GM23338 (cell line): ENCODE measurements around the gene S1PR3. TPM values are rescaled to one million over a fixed set of nuclear protein-coding genes. Genes with fewer than 3 reads are reported as not detected.

ENCODE experiments used
- ATAC-seq: fragments of 200-7000 bp; cut with Tn5 transposase; 3 replicates; pipeline ENCODE4 v1.9.1; 2020
- DNase-seq: peaks from one replicate; pipeline ENCODE4 v3.0.0-alpha.2; 2015; ENCODE audit warnings: low spot score
- H2AFZ ChIP-seq: fragments of 200-600 bp; sonication (generic); 2 replicates; pipeline ENCODE4 v1.8.0; 2016; ENCODE audit warnings: antibody characterized with exemption, mild to moderate bottlenecking, moderate library complexity
- H3F3A ChIP-seq: fragments of 200-600 bp; sonication (generic); replicated peaks from 2 replicates; pipeline ENCODE4 v1.8.0; 2017; ENCODE audit warnings: antibody characterized with exemption, mixed run types, low read depth
- H3K27ac ChIP-seq: fragments of 200-600 bp; sonication (generic); 2 replicates; pipeline ENCODE4 v1.6.1; 2016; ENCODE audit warnings: low read depth
- H3K27me3 ChIP-seq: fragments of 200-600 bp; sonication (generic); 2 replicates; pipeline ENCODE4 v1.8.0; 2016; ENCODE audit warnings: mild to moderate bottlenecking, mixed run types, moderate library complexity; ENCODE audit not compliant: insufficient read depth
- H3K36me3 ChIP-seq: fragments of 200-600 bp; sonication (generic); 2 replicates; pipeline ENCODE4 v1.8.0; 2016; ENCODE audit warnings: mild to moderate bottlenecking; ENCODE audit not compliant: insufficient read depth
- H3K4me1 ChIP-seq: fragments of 200-600 bp; sonication (generic); 2 replicates; pipeline ENCODE4 v1.8.0; 2016; ENCODE audit warnings: mild to moderate bottlenecking, moderate library complexity; ENCODE audit not compliant: insufficient read depth
- H3K4me2 ChIP-seq: fragments of 200-600 bp; sonication (generic); 2 replicates; pipeline ENCODE4 v1.7.1; 2017; ENCODE audit warnings: mixed run types
- H3K4me3 ChIP-seq: fragments of 200-600 bp; sonication (generic); 2 replicates; pipeline ENCODE4 v1.6.1; 2016; ENCODE audit warnings: mixed run types
- H3K79me2 ChIP-seq: fragments of 200-600 bp; sonication (generic); replicated peaks from 2 replicates; pipeline ENCODE4 v1.8.0; 2017; ENCODE audit warnings: mild to moderate bottlenecking; ENCODE audit not compliant: insufficient read depth
- H3K9me2 ChIP-seq: fragments of 200-600 bp; sonication (generic); 2 replicates; pipeline ENCODE4 v1.8.0; 2017; ENCODE audit not compliant: insufficient read depth
- H4K20me1 ChIP-seq: fragments of 200-600 bp; sonication (generic); replicated peaks from 2 replicates; pipeline ENCODE4 v1.8.0; 2017; ENCODE audit warnings: mild to moderate bottlenecking; ENCODE audit not compliant: insufficient read depth
- H3K27ac Mint-ChIP-seq: 2 replicates; pipeline ENCODE4 v1.8.0; 2020; ENCODE audit warnings: inconsistent platforms, mild to moderate bottlenecking, moderate library complexity, mixed read lengths
- H3K27me3 Mint-ChIP-seq: 3 replicates; pipeline ENCODE4 v1.8.0; 2022; ENCODE audit warnings: low read depth, mild to moderate bottlenecking, moderate library complexity, mixed read lengths, inconsistent platforms; ENCODE audit not compliant: insufficient read depth, poor library complexity
- H3K36me3 Mint-ChIP-seq: 3 replicates; pipeline ENCODE4 v1.8.0; 2021; ENCODE audit warnings: low read depth, mild to moderate bottlenecking, inconsistent platforms, moderate library complexity, mixed read lengths
- H3K4me1 Mint-ChIP-seq: 3 replicates; pipeline ENCODE4 v1.8.0; 2020; ENCODE audit warnings: mild to moderate bottlenecking, inconsistent platforms, mixed read lengths
- H3K4me3 Mint-ChIP-seq: 3 replicates; pipeline ENCODE4 v1.8.0; 2021; ENCODE audit warnings: moderate library complexity, mild to moderate bottlenecking, inconsistent platforms, mixed read lengths
- H3K9me3 Mint-ChIP-seq: 3 replicates; pipeline ENCODE4 v1.8.0; 2020; ENCODE audit warnings: moderate library complexity, mild to moderate bottlenecking, inconsistent platforms, mixed read lengths
- CREB1 ChIP-seq: fragments of 250-450 bp; sonication (Bioruptor Pico); IDR thresholded peaks from 2 replicates; pipeline ENCODE4 v1.5.0; 2020; ENCODE audit warnings: low read depth, mild to moderate bottlenecking, moderate library complexity
- CTCF ChIP-seq, 2 experiments: fragments of 200-600 bp in 1 of 2; sonication (generic) in 1 of 2; conservative IDR thresholded peaks; 2 replicates each; pipeline versions ENCODE4 v1.5.1 to v1.6.1; 2016 to 2017; ENCODE audit warnings: antibody characterized with exemption in 2 of 2, low read depth in 2 of 2, mild to moderate bottlenecking in 2 of 2, moderate library complexity in 1 of 2
- REST ChIP-seq: IDR thresholded peaks from one replicate; pipeline ENCODE4 v1.6.1; 2018; ENCODE audit warnings: antibody characterized with exemption; ENCODE audit not compliant: unreplicated experiment
- STAT1 ChIP-seq: IDR thresholded peaks from one replicate; pipeline ENCODE4 v1.6.1; 2016; ENCODE audit warnings: antibody characterized with exemption; ENCODE audit not compliant: unreplicated experiment
- ZNF331 ChIP-seq: fragments of 250-450 bp; sonication (Bioruptor Pico); IDR thresholded peaks from 2 replicates; pipeline ENCODE4 v1.5.0; 2020; ENCODE audit warnings: low read depth, mild to moderate bottlenecking, moderate library complexity
- ZNF462 ChIP-seq: fragments of 250-450 bp; sonication (Bioruptor Pico); IDR thresholded peaks from 2 replicates; pipeline ENCODE4 v1.5.0; 2020; ENCODE audit warnings: mild to moderate bottlenecking, moderate library complexity
- polyA plus RNA-seq: library from polyadenylated mRNA; unstranded; fragments of >200 nt; fragmentation: Nextera tagmentation; extraction: Ambion mirVana; gene quantifications from 2 replicates; pipeline ENCODE4 v1.2.1, GENCODE V29; 2016
- total RNA-seq: library from RNA; depleted of rRNA; stranded (reverse); fragments of >200 nt; shearing (Covaris generic); gene quantifications from 2 replicates; pipeline ENCODE4 v1.2.3, GENCODE V29; 2014

Gene S1PR3
- total and polyA plus RNA-seq, 2 experiments from 2014 or later = 2.1 to 7.6 TPM

GRCh38 chr9:88972401-88972800 is 18.9 kb upstream of the S1PR3 start:
- TF ChIP-seq REST (no peak), STAT1 (no peak), CTCF (conservative IDR thresholded peaks at IDR 0.05; ENCODE audit: low read depth in 2 of 2) (no peak)
- H3K27me3 ChIP-seq = no peaks in the 10 kb centered on the region
- H4K20me1 ChIP-seq = no peaks in the 10 kb centered on the region
- H3K79me2 ChIP-seq = no peaks in the 10 kb centered on the region
- H3K4me2 ChIP-seq = no peak overlapping the region
- no peak overlapping the region for H3K27ac Mint-ChIP-seq
- no peak overlapping the region for H3K27ac ChIP-seq
- H3K4me3 Mint-ChIP-seq = no peak overlapping the region
- ATAC-seq = no peak
- H3F3A ChIP-seq = no peaks in the 10 kb centered on the region
- no peak overlapping the region for H3K4me3 ChIP-seq
- no peaks in the 10 kb centered on the region for H3K36me3 ChIP-seq
- H2AFZ ChIP-seq = no peak overlapping the region
- no peak for DNase-seq
- peaks cover 4% of the 10 kb centered on the region for H3K27me3 Mint-ChIP-seq
- H3K36me3 Mint-ChIP-seq = no peaks in the 10 kb centered on the region
- H3K9me2 ChIP-seq = peaks cover 6% of the 10 kb centered on the region; the same call in 1 of the 2 replicates
- H3K4me1 Mint-ChIP-seq = peaks cover 10% of the 10 kb centered on the region
- H3K9me3 Mint-ChIP-seq = no peaks in the 10 kb centered on the region
- no peaks in the 10 kb centered on the region for H3K4me1 ChIP-seq

GRCh38 chr9:88973281-88974045 is 17.8 kb upstream of the S1PR3 start:
- H3K27me3 Mint-ChIP-seq = peaks cover 4% of the 10 kb centered on the region
- Histone ChIP-seq H3K4me3 (no peak overlapping the region), H3K27ac (no peak overlapping the region), H3F3A (no peaks in the 10 kb centered on the region), H4K20me1 (no peaks in the 10 kb centered on the region), H3K27me3 (no peaks in the 10 kb centered on the region), H3K9me2 (peaks cover 8% of the 10 kb centered on the region; the same call in 1 of the 2 replicates), H3K79me2 (no peaks in the 10 kb centered on the region), H3K4me2 (no peak overlapping the region), H3K36me3 (no peaks in the 10 kb centered on the region), H3K4me1 (no peaks in the 10 kb centered on the region), H2AFZ (no peak overlapping the region)
- ATAC-seq (peak; percentile 34; the same call in 2 of the 3 replicates), DNase-seq (peak; percentile 27)
- H3K36me3 Mint-ChIP-seq = no peaks in the 10 kb centered on the region
- peaks cover 10% of the 10 kb centered on the region for H3K4me1 Mint-ChIP-seq
- no peak overlapping the region for H3K4me3 Mint-ChIP-seq
- H3K9me3 Mint-ChIP-seq = peaks cover 2% of the 10 kb centered on the region; the same call in 1 of the 3 replicates
- no peak overlapping the region for H3K27ac Mint-ChIP-seq
- TF ChIP-seq ZNF331 (no peak), ZNF462 (CRISPR knock-in tag) (no peak), CREB1 (CRISPR knock-in tag) (no peak), STAT1 (no peak)
